Mesothelial cell of epicardium (in vitro differentiated cells): Measurements from ENCODE around the gene PCDH19. TPM values are rescaled to one million over a fixed set of nuclear protein-coding genes. Genes with fewer than 3 reads are reported as not detected.

Source experiments
- DNase-seq, 2 experiments: peaks; one replicate each; pipeline ENCODE4 v3.0.0; 2021; ENCODE audit warnings: low spot score in 2 of 2; ENCODE audit not compliant: unreplicated experiment in 2 of 2
- H3K27ac Mint-ChIP-seq: 2 replicates; pipeline ENCODE4 v1.8.0; 2021; ENCODE audit warnings: mixed read lengths
- H3K27me3 Mint-ChIP-seq: 2 replicates; pipeline ENCODE4 v1.8.0; 2021; ENCODE audit warnings: low read depth, mixed read lengths
- H3K36me3 Mint-ChIP-seq: 2 replicates; pipeline ENCODE4 v1.8.0; 2021; ENCODE audit warnings: mixed read lengths
- H3K4me1 Mint-ChIP-seq: 2 replicates; pipeline ENCODE4 v1.8.0; 2021; ENCODE audit warnings: mixed read lengths
- H3K4me3 Mint-ChIP-seq: 2 replicates; pipeline ENCODE4 v1.8.0; 2021; ENCODE audit warnings: mild to moderate bottlenecking, moderate library complexity, mixed read lengths
- H3K9me3 Mint-ChIP-seq: 2 replicates; pipeline ENCODE4 v1.8.0; 2021; ENCODE audit warnings: mixed read lengths
- CTCF ChIP-seq: fragments of 200-600 bp; sonication (generic); IDR thresholded peaks from one replicate; pipeline ENCODE4 v1.5.0; 2021; ENCODE audit warnings: antibody characterized with exemption; ENCODE audit not compliant: unreplicated experiment
- total RNA-seq: library from RNA; stranded (reverse); gene quantifications from 3 replicates; pipeline ENCODE4 v1.2.1, GENCODE V29; 2021

Gene PCDH19
- total RNA-seq, 1 donor from 2014 or later, result 9.4 TPM

- Mint-ChIP-seq H3K27me3 (no peaks in the 10 kb centered on the region), H3K27ac (no peak overlapping the region), H3K36me3 (no peaks in the 10 kb centered on the region), H3K4me1 (peaks cover 9% of the 10 kb centered on the region), H3K4me3 (no peak overlapping the region), H3K9me3 (no peaks in the 10 kb centered on the region)
- TF ChIP-seq CTCF, result no peak
- DNase-seq, result no peak
Observed at GRCh38 chrX:100315566-100315965, 94.5 kb downstream of the PCDH19 start.

GRCh38 chrX:100299559-100299958 is 110.5 kb downstream of the PCDH19 start:
- no peaks in the 10 kb centered on the region for H3K9me3 Mint-ChIP-seq
- no peak for TF ChIP-seq CTCF
- no peak for DNase-seq
- H3K27me3 Mint-ChIP-seq, result peaks cover 3% of the 10 kb centered on the region
- no peaks in the 10 kb centered on the region for H3K4me1 Mint-ChIP-seq
- no peak overlapping the region for H3K27ac Mint-ChIP-seq
- H3K36me3 Mint-ChIP-seq, result no peaks in the 10 kb centered on the region
- no peak overlapping the region for H3K4me3 Mint-ChIP-seq

GRCh38 chrX:100297728-100298127 is 112.3 kb downstream of the PCDH19 start:
- Mint-ChIP-seq H3K27me3 (no peaks in the 10 kb centered on the region), H3K27ac (no peak overlapping the region), H3K4me3 (no peak overlapping the region), H3K36me3 (no peaks in the 10 kb centered on the region), H3K4me1 (no peaks in the 10 kb centered on the region), H3K9me3 (no peaks in the 10 kb centered on the region)
- TF ChIP-seq CTCF, result no peak
- DNase-seq, result no peak

- Mint-ChIP-seq H3K9me3 (no peaks in the 10 kb centered on the region), H3K4me3 (no peak overlapping the region), H3K4me1 (no peaks in the 10 kb centered on the region), H3K27ac (no peak overlapping the region), H3K36me3 (no peaks in the 10 kb centered on the region), H3K27me3 (no peaks in the 10 kb centered on the region)
- no peak for TF ChIP-seq CTCF
- no peak for DNase-seq
Observed at GRCh38 chrX:100296183-100296753, 113.8 kb downstream of the PCDH19 start.

- TF ChIP-seq CTCF, result no peak
- no peak for DNase-seq
- H3K27me3 Mint-ChIP-seq, result no peaks in the 10 kb centered on the region
- no peak overlapping the region for H3K4me3 Mint-ChIP-seq
- H3K9me3 Mint-ChIP-seq, result no peaks in the 10 kb centered on the region
- no peaks in the 10 kb centered on the region for H3K4me1 Mint-ChIP-seq
- H3K27ac Mint-ChIP-seq, result no peak overlapping the region
- no peaks in the 10 kb centered on the region for H3K36me3 Mint-ChIP-seq
Observed at GRCh38 chrX:100294965-100295364, 115.1 kb downstream of the PCDH19 start.

GRCh38 chrX:100289066-100289558 is 121.0 kb downstream of the PCDH19 start:
- Mint-ChIP-seq H3K36me3 (no peaks in the 10 kb centered on the region), H3K27ac (no peak overlapping the region)
- DNase-seq, result no peak

More at GRCh38 chrX:100289066-100289558, 121.0 kb downstream of the PCDH19 start:
- Mint-ChIP-seq H3K27me3 (no peaks in the 10 kb centered on the region), H3K4me1 (no peaks in the 10 kb centered on the region), H3K4me3 (no peak overlapping the region), H3K9me3 (no peaks in the 10 kb centered on the region)
- no peak for TF ChIP-seq CTCF
